GM12801 (cell line): Measurements from ENCODE around the gene NUP43.

Source experiments
- CTCF ChIP-seq: IDR thresholded peaks from one replicate; pipeline ENCODE4 v1.5.1; 2011; ENCODE audit warnings: control low read depth; ENCODE audit not compliant: insufficient read length; ENCODE audit errors: extremely low read depth

The NUP43 gene

GRCh38 chr6:149680503-149680902, 65.8 kb downstream of the NUP43 start:
- no peak for TF ChIP-seq CTCF
